GDM1 (cell line): Measurements from ENCODE around the gene WASF1.
A peak's percentile ranks its signal among the peaks of the same experiment; 100 is the strongest.

Source experiments
- DNase-seq: peaks from one replicate; lab custom pipeline; 2025; lab: John Stamatoyannopoulos, UW

The WASF1 gene

GRCh38 chr6:110179406-110180227 lies at the start of gene WASF1:
Gene WASF1 (minus strand): TSS chr6:110179670. CDS start chr6:110127601, 52,069 bp downstream.
- DNase-seq = peak; percentile 98

GRCh38 chr6:110226261-110226660 lies 46.8 kb upstream of the WASF1 start:
- no peak for DNase-seq

GRCh38 chr6:110221738-110222137 lies 42.3 kb upstream of the WASF1 start:
- DNase-seq = no peak

GRCh38 chr6:110217266-110217665 lies 37.8 kb upstream of the WASF1 start:
- DNase-seq = no peak

GRCh38 chr6:110216140-110216539 lies 36.7 kb upstream of the WASF1 start:
- no peak for DNase-seq

- no peak for DNase-seq
Observed at GRCh38 chr6:110214338-110214737, 34.9 kb upstream of the WASF1 start.

- DNase-seq = no peak
Observed at GRCh38 chr6:110211753-110212152, 32.3 kb upstream of the WASF1 start.

GRCh38 chr6:110207652-110208051 lies 28.2 kb upstream of the WASF1 start:
- no peak for DNase-seq

- no peak for DNase-seq
Observed at GRCh38 chr6:110201151-110201884, 21.8 kb upstream of the WASF1 start.

- no peak for DNase-seq
Observed at GRCh38 chr6:110198561-110198960, 19.1 kb upstream of the WASF1 start.

GRCh38 chr6:110196874-110197273 lies 17.4 kb upstream of the WASF1 start:
- no peak for DNase-seq

- no peak for DNase-seq
Observed at GRCh38 chr6:110195639-110196038, 16.2 kb upstream of the WASF1 start.

- DNase-seq = no peak
Observed at GRCh38 chr6:110191477-110191876, 12.0 kb upstream of the WASF1 start.

- DNase-seq = no peak
Observed at GRCh38 chr6:110190726-110191125, 11.3 kb upstream of the WASF1 start.

GRCh38 chr6:110188791-110189190 lies 9.3 kb upstream of the WASF1 start:
- no peak for DNase-seq

GRCh38 chr6:110185879-110186278 lies 6.4 kb upstream of the WASF1 start:
- no peak for DNase-seq

GRCh38 chr6:110183292-110183885 lies 3.9 kb upstream of the WASF1 start:
- DNase-seq = no peak

- DNase-seq = peak; percentile 28
Observed at GRCh38 chr6:110181131-110182030, 1.9 kb upstream of the WASF1 start.

GRCh38 chr6:110180228-110181008 lies 948 bp upstream of the WASF1 start, which contains the start of gene CDC40:
Gene CDC40 (plus strand): TSS chr6:110180427. CDS start chr6:110180445, 18 bp downstream.
- DNase-seq = peak; percentile 57

GRCh38 chr6:110178626-110179405 lies 654 bp downstream of the WASF1 start:
- DNase-seq = peak; percentile 60
